Measurements from ENCODE around the gene CLDN20.

GRCh38 chr6:155216312-155217046 is 47.3 kb upstream of the CLDN20 start:
- TF ChIP-seq, protein P1, sequence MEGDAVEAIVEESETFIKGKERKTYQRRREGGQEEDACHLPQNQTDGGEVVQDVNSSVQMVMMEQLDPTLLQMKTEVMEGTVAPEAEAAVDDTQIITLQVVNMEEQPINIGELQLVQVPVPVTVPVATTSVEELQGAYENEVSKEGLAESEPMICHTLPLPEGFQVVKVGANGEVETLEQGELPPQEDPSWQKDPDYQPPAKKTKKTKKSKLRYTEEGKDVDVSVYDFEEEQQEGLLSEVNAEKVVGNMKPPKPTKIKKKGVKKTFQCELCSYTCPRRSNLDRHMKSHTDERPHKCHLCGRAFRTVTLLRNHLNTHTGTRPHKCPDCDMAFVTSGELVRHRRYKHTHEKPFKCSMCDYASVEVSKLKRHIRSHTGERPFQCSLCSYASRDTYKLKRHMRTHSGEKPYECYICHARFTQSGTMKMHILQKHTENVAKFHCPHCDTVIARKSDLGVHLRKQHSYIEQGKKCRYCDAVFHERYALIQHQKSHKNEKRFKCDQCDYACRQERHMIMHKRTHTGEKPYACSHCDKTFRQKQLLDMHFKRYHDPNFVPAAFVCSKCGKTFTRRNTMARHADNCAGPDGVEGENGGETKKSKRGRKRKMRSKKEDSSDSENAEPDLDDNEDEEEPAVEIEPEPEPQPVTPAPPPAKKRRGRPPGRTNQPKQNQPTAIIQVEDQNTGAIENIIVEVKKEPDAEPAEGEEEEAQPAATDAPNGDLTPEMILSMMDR (conservative IDR thresholded peaks at IDR 0.05 in 1 of 2, IDR thresholded peaks at IDR 0.05 in 1 of 2; ENCODE audit: extremely low read depth in 1 of 2, insufficient read depth in 1 of 2, low read depth in 1 of 2, low read length in 2 of 2): no peak
- TF ChIP-seq EZH2 (IDR thresholded peaks at IDR 0.05; ENCODE audit: borderline replicate concordance, low read length): no peak

Measured in mammary epithelial cell (primary cell).